ENCODE results near the gene PDE2A. TPM values are rescaled to one million over a fixed set of nuclear protein-coding genes. Genes with fewer than 3 reads are reported as not detected.
A peak's percentile ranks its signal among the peaks of the same experiment; 100 is the strongest.

PDE2A gene
- total RNA-seq, 4 donors from 2014 or later: 13.4 to 26.6 (median 21.9) TPM

- DNase-seq: no peak
- ATAC-seq: no peak
- Histone ChIP-seq H3K4me3 (no peak overlapping the region), H3K4me1 (no peaks in the 10 kb centered on the region), H3K36me3 (peaks cover 0 to 28% of the 10 kb centered on the region in 2 donors), H3K9me3 (no peaks in the 10 kb centered on the region), H3K27ac (peak overlapping the region in 1 of 4 donors; percentile 18), H3K27me3 (no peaks in the 10 kb centered on the region)
- TF ChIP-seq POLR2A (IDR thresholded peaks at IDR 0.05): no peak
- TF ChIP-seq, protein P1, sequence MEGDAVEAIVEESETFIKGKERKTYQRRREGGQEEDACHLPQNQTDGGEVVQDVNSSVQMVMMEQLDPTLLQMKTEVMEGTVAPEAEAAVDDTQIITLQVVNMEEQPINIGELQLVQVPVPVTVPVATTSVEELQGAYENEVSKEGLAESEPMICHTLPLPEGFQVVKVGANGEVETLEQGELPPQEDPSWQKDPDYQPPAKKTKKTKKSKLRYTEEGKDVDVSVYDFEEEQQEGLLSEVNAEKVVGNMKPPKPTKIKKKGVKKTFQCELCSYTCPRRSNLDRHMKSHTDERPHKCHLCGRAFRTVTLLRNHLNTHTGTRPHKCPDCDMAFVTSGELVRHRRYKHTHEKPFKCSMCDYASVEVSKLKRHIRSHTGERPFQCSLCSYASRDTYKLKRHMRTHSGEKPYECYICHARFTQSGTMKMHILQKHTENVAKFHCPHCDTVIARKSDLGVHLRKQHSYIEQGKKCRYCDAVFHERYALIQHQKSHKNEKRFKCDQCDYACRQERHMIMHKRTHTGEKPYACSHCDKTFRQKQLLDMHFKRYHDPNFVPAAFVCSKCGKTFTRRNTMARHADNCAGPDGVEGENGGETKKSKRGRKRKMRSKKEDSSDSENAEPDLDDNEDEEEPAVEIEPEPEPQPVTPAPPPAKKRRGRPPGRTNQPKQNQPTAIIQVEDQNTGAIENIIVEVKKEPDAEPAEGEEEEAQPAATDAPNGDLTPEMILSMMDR (IDR thresholded peaks at IDR 0.05 in 4 of 5, conservative IDR thresholded peaks at IDR 0.05 in 1 of 5): no peak
- in situ Hi-C loops (cut with MboI; ENCODE audit: low sequenced_read_pairs in 4 of 4) (no loop called here), intact Hi-C loops (cut with DNase I; ENCODE audit: low total_unique reads) (no loop called here)
Observed at GRCh38 chr11:72686639-72687220, 12.5 kb upstream of the PDE2A start.

DNA sequence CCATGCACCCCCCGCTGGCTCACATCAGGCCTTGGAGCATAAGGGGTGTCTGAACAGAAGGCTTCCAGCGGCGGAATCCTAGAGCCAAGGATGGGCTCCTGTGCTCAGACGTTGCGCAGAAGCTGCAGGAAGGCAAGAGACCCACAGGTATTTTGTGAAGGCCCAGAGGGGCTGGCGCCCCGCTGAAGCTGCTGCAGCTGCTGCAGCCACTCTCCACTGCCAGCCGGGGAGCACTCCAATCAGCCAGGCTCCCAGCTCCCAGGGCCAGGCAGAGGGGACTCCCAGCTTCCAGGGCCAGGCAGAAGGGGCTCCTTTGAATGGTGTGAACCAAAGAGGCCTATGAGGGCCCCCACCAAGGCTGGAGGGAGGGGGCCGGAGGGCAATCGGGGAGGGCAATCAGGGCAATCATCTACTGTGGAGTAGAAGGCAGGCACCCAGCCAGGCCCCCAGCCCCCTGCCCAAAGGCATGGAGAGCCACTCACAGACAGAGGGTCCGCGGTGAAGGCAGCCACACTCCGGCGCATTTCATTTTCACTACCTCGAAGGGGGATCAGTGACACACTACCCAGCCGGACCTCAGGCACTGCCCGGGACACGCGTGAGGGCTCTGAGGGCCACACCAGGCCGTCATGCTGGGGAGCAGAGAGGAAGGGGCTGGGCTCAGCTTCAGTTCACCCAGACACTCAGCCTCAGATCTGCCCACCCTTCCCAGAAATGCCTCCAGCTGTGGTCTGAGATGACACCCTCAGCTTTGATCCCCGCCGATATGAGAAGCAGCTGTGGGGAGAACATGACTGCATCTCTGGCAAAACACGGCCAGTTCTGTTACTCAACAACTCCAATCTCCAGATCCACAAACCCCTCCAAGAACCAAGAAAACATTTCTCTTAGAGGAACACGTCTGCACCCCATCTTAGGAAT is 11.6 kb upstream of the PDE2A start:
- intact Hi-C loops (cut with DNase I; ENCODE audit: low total_unique reads): no loop called here
- DNase-seq (peak in 1 of 2 donors; percentile 35), ATAC-seq (peak in 1 of 2 donors; percentile 25)
- TF ChIP-seq, protein P1 (IDR thresholded peaks at IDR 0.05 in 4 of 5, conservative IDR thresholded peaks at IDR 0.05 in 1 of 5): no peak
- no peak for TF ChIP-seq POLR2A (IDR thresholded peaks at IDR 0.05)
- in situ Hi-C loops (cut with MboI; ENCODE audit: low sequenced_read_pairs in 4 of 4): no loop called here
- Histone ChIP-seq H3K4me1 (no peaks in the 10 kb centered on the region), H3K9me3 (no peaks in the 10 kb centered on the region), H3K27me3 (no peaks in the 10 kb centered on the region), H3K27ac (peak overlapping the region in 2 of 4 donors; percentile 10 to 43), H3K36me3 (peaks cover 0 to 22% of the 10 kb centered on the region in 2 donors), H3K4me3 (no peak overlapping the region)

GRCh38 chr11:72684236-72684912 is 10.2 kb upstream of the PDE2A start:
- ATAC-seq: peak; percentile 17 to 51
- H3K36me3 ChIP-seq: peaks cover 0 to 22% of the 10 kb centered on the region in 2 donors
- TF ChIP-seq, protein P1 (IDR thresholded peaks at IDR 0.05 in 4 of 5, conservative IDR thresholded peaks at IDR 0.05 in 1 of 5): peak; percentile 14 to 62 (median 49)
- no peak for TF ChIP-seq POLR2A (IDR thresholded peaks at IDR 0.05)
- no peak overlapping the region for H3K4me3 ChIP-seq
- peak in 1 of 2 donors; percentile 68 for DNase-seq
- in situ Hi-C loops (cut with MboI; ENCODE audit: low sequenced_read_pairs in 4 of 4): no loop called here
- no peaks in the 10 kb centered on the region for H3K4me1 ChIP-seq
- H3K9me3 ChIP-seq: no peaks in the 10 kb centered on the region
- peaks cover 2 to 7% (median 4%) of the 10 kb centered on the region in 3 donors for H3K27me3 ChIP-seq
- intact Hi-C loops (cut with DNase I; ENCODE audit: low total_unique reads): no loop called here
- H3K27ac ChIP-seq: peak overlapping the region in 2 of 4 donors; percentile 13 to 37

GRCh38 chr11:72683782-72684200 is 9.6 kb upstream of the PDE2A start:
- no peaks in the 10 kb centered on the region for H3K9me3 ChIP-seq
- in situ Hi-C loops (cut with MboI; ENCODE audit: low sequenced_read_pairs in 4 of 4): no loop called here
- no peak overlapping the region for H3K4me3 ChIP-seq
- DNase-seq (peak in 1 of 2 donors; percentile 41), ATAC-seq (peak; percentile 62 to 64)
- intact Hi-C loops (cut with DNase I; ENCODE audit: low total_unique reads): loop anchor here (2.0 kb wide), 1 partner anchor 99 kb away; no protein-coding TSS in a partner anchor
- H3K4me1 ChIP-seq: no peaks in the 10 kb centered on the region
- H3K36me3 ChIP-seq: peaks cover 0 to 17% of the 10 kb centered on the region in 2 donors
- H3K27ac ChIP-seq: no peak overlapping the region
- TF ChIP-seq, protein P1 (IDR thresholded peaks at IDR 0.05 in 4 of 5, conservative IDR thresholded peaks at IDR 0.05 in 1 of 5): peak; percentile 80 to 94 (median 91)
- TF ChIP-seq POLR2A (IDR thresholded peaks at IDR 0.05): no peak
- H3K27me3 ChIP-seq: peaks cover 7 to 10% (median 9%) of the 10 kb centered on the region in 3 donors

Data from gastrocnemius medialis (tissue), 4 donors.